Measurements from ENCODE around the gene ZNF296. TPM values are rescaled to one million over a fixed set of nuclear protein-coding genes. Genes with fewer than 3 reads are reported as not detected.

Gene ZNF296
- total and polyA plus RNA-seq, 2 of the 8 experiments (the other 6 are each of a cell fraction or from before 2014, with no cell fraction given) = 2.7 to 7.5 TPM

DNA sequence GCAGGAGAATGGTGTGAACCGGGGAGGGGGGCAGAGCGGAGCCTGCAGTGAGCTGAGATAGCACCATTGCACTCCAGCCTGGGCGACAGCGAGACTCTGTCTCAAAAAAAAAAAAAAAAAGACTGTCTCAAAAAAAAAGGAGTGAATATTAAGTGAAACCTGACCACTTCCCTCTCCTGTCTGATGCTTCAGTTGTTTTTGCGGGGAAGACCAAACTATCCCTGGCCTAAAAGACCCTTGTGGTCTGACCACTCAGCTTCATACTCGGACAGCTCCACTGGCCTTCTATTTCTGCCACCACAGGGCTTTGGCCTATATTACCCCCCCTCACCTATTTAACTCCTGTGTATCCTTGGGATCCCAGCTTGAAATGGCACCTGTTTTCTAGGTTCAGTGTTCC, 35.2 kb downstream of the ZNF296 start:
- H3K4me3 ChIP-seq (ENCODE audit: extremely low read depth in 1 of 4, insufficient read depth in 2 of 4, low read depth in 3 of 4, low read length in 4 of 4) = no peak overlapping the region
- 98% methylated on average over 4 of the region's 6 CpGs; no CpG with 5 or more reads in 1 of the 2 experiments for WGBS, 2 experiments (ENCODE audit: extremely low coverage in 1 of 2, insufficient coverage in 1 of 2, insufficient read length in 1 of 2, insufficient replicate concordance in 2 of 2, low coverage in 1 of 2, low lambda C conversion rate in 2 of 2, missing lambda C conversion rate in 1 of 2)
- H3K23me2 ChIP-seq (ENCODE audit: low read depth, low read length) = peaks cover 2% of the 10 kb centered on the region
- H3K23ac ChIP-seq (ENCODE audit: insufficient read length) = no peak overlapping the region
- no peak overlapping the region for H3K9ac ChIP-seq (replicated peaks in 1 of 4; ENCODE audit: extremely low read depth in 1 of 4, low read depth in 3 of 4, low read length in 3 of 4)
- no peak overlapping the region for H4K5ac ChIP-seq (ENCODE audit: insufficient read length, low read depth, low read length)
- H3K27me3 ChIP-seq (replicated peaks in 1 of 4; ENCODE audit: control insufficient read depth in 3 of 4, extremely low read depth in 1 of 4, insufficient read depth in 3 of 4, low read length in 3 of 4) = no peaks in the 10 kb centered on the region
- no peak overlapping the region for H4K91ac ChIP-seq (replicated peaks; ENCODE audit: insufficient read length, low read length)
- no peak overlapping the region for H2BK5ac ChIP-seq (ENCODE audit: low read depth, low read length)
- H3K27ac ChIP-seq (ENCODE audit: low read depth, low read length) = no peak overlapping the region
- no peak overlapping the region for H3K4me2 ChIP-seq (ENCODE audit: insufficient read depth in 1 of 2, low read depth in 2 of 2, low read length in 2 of 2)
- peaks cover 10 to 43% of the 10 kb centered on the region in 2 experiments for H3K79me2 ChIP-seq (ENCODE audit: control insufficient read depth in 1 of 2, insufficient read depth in 2 of 2, low read length in 2 of 2)
- H4K8ac ChIP-seq (ENCODE audit: extremely low read depth, insufficient read depth, low read length) = no peak overlapping the region
- ChIA-PET CTCF (ENCODE audit: partially characterized antibody) (interaction anchor here (1.2 to 9.7 kb wide), 2 partner anchors 17 to 84 kb away, joined by 3 to 85 read pairs; no protein-coding TSS in a partner anchor), POLR2A (ENCODE audit: partially characterized antibody) (interaction anchor here (1.1 to 2.0 kb wide), 4 partner anchors 26 to 51 kb away, joined by 3 to 4 read pairs (median 4); partner anchors contain the start of gene PPP1R37)
- no peak overlapping the region for H2BK12ac ChIP-seq (ENCODE audit: low read depth, low read length)
- no peak overlapping the region for H3K4ac ChIP-seq (replicated peaks; ENCODE audit: insufficient read length, low read depth, low read length)
- H3K18ac ChIP-seq (ENCODE audit: extremely low read depth, low read length) = no peak overlapping the region
- no peak overlapping the region for H3K56ac ChIP-seq (replicated peaks; ENCODE audit: insufficient read length, low read depth, low read length)
- TF ChIP-seq BACH1 (IDR thresholded peaks at IDR 0.05; ENCODE audit: low read length) = no peak
- TF ChIP-seq CEBPB (IDR thresholded peaks at IDR 0.05; ENCODE audit: low read depth, low read length) = no peak
- no peak for TF ChIP-seq CHD2 (IDR thresholded peaks at IDR 0.05; ENCODE audit: low read length)
- TF ChIP-seq SP2 (IDR thresholded peaks at IDR 0.05; ENCODE audit: low read length) = no peak
- FAIRE-seq (no peak), DNase-seq (ENCODE audit: low read depth in 1 of 2, low spot score in 2 of 2) (no peak)
- no peak overlapping the region for H2BK20ac ChIP-seq (ENCODE audit: low read length)
- H3K14ac ChIP-seq (ENCODE audit: insufficient read length) = no peak overlapping the region
- no peak overlapping the region for H2BK120ac ChIP-seq (replicated peaks; ENCODE audit: low read depth, low read length)
- H3K36me3 ChIP-seq (ENCODE audit: control insufficient read depth in 2 of 4, insufficient read depth in 4 of 4, low read length in 3 of 4) = peaks cover 8 to 52% (median 28%) of the 10 kb centered on the region in 4 experiments
- H4K20me1 ChIP-seq (replicated peaks in 1 of 2; ENCODE audit: control insufficient read depth in 1 of 2, insufficient read depth in 2 of 2, low read length in 2 of 2) = peaks cover 17 to 22% of the 10 kb centered on the region in 2 experiments
- peaks cover 14% of the 10 kb centered on the region for H3K79me1 ChIP-seq (ENCODE audit: low read depth, low read length)
- H2AK5ac ChIP-seq (ENCODE audit: low read depth, low read length) = no peak overlapping the region
- no peaks in the 10 kb centered on the region for H3K9me3 ChIP-seq (ENCODE audit: insufficient read depth in 2 of 2, low read depth in 1 of 2, low read length in 1 of 2)
- H2BK15ac ChIP-seq (ENCODE audit: low read length) = no peak overlapping the region
- H2AFZ ChIP-seq (ENCODE audit: low read length) = no peak overlapping the region
- peaks cover 0 to 7% (median 4%) of the 10 kb centered on the region in 4 experiments; a peak in 6 of 7 replicates for H3K4me1 ChIP-seq (replicated peaks in 1 of 4; ENCODE audit: control insufficient read depth in 3 of 4, insufficient read depth in 4 of 4, low read length in 3 of 4)

Data from H1 (cell line).